Stimulated activated CD4-positive, alpha-beta T cell treated with anti-CD3 and anti-CD28 coated beads, Interleukin-4, amount 100 ng/mL, for 24 hours (primary cell): Measurements from ENCODE around the gene CACNB3.

ENCODE experiments used
- DNase-seq: peaks from one replicate; pipeline ENCODE4 v3.0.0-alpha.2; 2020

Gene CACNB3

DNA sequence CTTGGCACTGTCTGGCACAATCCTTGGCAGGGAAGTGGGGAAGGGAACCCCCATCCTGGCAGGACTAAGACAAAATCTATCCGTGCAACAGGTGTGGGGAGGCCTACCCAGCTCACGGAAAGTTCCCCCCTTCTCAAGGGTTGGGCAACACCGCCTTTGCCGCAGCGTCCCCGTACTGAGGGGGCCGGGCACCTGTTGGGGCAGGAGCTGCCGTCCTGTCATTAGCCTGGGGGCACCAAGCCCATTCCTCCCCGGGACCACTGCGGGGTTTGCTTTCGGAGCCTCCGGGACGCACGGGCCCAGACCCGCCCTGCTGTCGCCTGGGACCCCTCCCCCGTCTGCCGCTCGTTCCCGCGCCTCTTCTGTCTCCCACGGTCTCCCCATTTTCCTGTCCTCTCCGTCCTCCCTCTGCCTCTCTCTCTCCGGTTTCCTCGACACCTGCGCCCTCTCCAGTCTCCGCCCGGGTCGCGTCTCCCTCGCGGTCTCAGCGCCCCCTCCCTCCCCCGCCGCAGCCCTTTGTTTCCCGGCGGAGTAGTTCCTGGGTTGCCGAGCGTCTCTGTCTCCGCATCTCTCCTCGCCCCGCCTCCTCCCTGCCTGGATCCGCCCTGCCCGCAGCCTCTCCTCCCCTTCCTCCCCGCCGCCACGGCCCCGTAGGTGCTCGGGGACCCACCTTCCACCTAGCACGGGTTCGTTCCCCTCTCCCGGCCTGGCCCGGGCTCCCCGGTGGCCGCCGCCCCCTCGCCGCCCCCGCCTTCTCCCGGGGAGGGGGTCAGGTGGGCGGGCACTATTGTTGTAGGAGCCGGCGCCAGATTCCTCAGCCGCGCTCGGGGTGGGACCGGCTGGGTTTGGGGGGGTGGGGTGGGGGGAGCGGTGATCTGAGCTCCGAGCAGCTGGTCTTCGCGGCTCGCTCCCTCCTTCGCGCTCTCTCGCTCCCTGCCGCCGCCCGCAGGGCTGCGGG lies at the start of gene CACNB3:
Gene CACNB3, plus strand, starts transcription at position 624 of the 958 bp plus-strand sequence. CDS start 434 bp downstream, outside the sequence.
- DNase-seq, result peak; percentile 78

DNA sequence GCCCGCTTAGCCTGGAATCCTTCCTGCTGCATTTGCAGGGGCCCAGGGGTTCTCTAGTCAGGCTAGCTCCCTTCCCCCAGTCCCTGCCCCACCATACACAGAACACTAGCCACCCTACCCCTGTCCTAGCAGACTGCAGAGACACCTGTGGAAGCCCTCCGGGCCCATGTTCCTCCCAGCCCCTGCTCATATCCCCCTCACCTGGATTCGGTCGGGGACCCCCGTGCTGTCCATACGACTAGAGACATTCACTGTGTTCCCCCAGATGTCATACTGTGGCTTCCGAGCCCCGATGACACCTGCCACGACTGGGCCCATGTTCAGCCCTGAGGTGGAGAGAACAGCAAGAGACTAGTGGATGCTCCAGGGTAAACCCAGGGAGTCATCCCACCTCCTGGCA lies 49.6 kb upstream of the CACNB3 start:
- DNase-seq, result no peak

DNA sequence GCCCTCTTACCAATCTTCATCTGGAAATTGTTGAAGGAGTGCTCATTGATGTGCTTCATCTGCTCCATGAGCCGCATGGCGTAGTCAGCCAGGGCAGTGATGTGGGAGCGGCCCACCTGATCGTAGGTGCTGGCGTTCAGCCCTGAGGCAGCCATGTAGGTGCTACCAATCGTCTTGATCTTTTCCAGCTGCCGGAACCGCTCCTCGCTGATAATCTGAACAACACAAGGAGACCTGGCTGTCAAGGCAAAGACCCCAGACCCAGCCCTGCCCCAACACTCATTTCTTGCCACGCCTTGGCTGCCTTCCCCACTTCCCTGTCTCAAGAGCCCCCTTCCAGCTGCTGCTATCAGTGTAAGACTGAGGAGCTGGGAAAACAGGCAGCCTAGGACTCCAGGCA lies 47.5 kb upstream of the CACNB3 start:
- no peak for DNase-seq

DNA sequence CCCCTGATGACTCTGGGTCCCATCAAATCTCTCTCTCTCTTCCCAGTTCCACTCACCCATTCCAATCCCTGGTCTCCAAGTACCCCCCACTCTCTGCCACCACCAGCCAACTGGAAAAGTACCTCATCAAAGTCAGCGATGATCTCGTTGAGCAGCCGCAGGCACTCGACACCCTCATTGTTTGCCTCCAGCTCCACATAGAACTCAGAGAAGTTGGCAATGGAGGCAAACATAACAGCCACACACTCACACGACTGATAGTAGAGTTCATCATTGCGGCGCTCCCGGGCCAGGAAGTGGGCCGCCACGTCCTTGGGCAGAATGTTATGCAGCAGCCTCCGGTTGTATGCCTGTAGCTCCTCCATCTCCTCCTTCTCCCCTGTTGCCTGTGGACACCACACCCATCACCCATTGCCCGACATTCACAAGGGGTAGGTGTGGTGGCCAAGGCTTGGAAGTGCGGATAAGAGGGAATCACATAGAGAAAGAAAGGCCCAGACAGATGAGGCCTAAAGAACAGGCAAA lies 46.6 kb upstream of the CACNB3 start:
- no peak for DNase-seq

DNA sequence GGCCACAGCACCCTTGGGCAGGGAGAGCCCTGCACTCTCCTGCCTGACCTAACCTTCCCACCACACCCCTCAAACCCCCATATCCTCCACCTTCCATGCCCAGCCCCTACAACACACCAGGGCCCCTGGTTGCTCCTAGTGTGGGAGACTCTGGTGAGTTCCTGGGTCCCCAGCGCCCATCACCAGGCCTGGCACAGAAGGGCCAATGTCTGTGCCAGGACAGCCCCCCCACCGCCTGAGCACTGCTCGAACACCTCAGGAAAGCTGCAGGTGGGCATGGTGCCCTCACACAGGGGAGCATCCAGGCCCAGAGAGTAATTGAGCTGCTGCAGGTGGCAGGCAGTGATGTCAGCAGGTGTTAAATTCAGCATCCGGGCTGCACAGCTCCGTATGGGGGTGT lies 44.6 kb upstream of the CACNB3 start:
- DNase-seq, result no peak

DNA sequence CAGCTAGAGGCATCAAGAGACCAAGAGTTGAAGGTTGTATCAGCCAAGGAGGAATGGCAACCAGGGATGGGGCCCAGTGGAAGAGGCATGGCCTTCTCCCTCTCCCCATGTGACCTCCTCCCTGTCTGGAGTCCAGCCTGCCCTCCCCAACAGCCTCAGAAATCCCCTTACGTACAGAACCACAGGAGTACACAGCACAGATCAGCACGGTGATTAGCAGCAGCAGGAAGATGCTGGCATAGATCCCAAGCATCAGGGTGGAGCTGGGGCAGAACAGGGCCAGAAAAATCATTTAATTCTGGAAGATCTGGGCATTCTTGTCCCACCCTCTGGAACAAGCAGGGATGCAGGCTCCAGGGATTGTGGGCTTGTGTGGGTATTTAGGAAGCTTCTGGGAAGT lies 43.8 kb upstream of the CACNB3 start:
- DNase-seq, result no peak

DNA sequence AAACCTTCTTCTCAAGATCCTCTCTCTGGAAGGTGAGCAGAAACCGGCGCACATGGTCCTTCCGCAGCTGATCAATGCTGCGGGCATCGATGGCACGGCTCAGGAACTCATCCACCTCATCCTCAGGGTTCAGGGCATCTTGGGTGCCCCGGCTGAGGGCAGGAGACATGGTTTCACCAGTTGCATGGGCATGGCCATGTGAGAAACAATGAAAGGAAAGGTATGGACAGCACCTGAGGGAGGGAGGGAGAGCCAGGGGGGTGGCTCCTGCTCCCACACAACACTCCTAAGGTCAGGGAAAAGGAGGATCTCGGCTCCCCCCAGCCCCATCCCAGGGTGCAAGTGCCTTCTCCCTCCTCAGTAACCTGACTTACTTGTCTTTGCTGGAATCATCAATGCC lies 43.0 kb upstream of the CACNB3 start:
- DNase-seq, result no peak

DNA sequence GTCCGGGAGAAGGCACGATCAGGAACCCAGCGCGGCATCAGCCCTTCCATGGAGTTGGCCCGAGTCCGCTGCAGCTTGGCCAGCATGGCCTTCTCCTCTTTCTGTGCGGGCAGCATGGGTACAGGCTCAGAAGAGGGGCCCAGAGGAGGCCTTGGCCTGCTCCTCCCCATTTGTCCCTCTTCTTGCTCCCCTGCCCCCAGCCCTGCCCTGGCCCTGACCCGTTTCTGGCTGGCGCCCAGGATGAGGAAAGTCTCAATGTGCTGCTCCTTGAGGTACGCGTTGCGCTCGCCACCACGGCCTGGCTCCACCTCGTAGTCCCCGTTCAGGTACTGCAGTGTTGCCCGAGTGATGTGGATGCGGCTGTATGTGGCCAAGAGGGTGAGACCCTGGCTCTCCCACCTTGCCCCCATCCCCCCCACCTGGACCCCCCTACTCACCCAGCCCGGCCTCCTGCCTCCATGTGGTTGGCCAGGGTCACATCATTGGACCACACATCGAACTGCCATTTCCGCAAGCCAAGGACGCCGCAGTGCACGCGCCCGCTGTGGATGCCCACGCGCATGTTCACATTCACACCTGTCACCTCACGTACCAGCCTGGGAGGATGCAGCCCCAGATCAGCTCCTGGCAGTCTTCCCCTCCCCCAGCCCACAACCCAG lies 42.2 kb upstream of the CACNB3 start:
- DNase-seq, result no peak

DNA sequence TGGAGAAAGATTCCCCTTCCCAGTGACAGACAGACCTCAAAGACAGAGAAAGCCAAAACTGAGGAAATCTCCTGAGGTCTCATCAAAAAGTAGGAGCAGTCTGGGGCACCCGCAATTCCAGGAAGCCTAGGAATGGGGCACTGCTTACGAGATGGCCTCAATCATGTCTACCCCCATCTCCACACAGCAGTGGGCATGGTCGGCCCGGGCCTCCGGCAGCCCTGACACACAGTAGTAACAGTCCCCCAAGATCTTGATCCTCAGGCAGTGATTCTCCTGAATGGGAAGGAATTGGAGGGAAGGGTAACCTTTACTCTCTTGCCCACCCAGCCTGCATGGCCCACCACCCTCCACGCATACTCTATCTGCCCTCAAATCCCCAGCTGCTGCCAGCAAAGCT lies 41.3 kb upstream of the CACNB3 start:
- DNase-seq, result no peak

DNA sequence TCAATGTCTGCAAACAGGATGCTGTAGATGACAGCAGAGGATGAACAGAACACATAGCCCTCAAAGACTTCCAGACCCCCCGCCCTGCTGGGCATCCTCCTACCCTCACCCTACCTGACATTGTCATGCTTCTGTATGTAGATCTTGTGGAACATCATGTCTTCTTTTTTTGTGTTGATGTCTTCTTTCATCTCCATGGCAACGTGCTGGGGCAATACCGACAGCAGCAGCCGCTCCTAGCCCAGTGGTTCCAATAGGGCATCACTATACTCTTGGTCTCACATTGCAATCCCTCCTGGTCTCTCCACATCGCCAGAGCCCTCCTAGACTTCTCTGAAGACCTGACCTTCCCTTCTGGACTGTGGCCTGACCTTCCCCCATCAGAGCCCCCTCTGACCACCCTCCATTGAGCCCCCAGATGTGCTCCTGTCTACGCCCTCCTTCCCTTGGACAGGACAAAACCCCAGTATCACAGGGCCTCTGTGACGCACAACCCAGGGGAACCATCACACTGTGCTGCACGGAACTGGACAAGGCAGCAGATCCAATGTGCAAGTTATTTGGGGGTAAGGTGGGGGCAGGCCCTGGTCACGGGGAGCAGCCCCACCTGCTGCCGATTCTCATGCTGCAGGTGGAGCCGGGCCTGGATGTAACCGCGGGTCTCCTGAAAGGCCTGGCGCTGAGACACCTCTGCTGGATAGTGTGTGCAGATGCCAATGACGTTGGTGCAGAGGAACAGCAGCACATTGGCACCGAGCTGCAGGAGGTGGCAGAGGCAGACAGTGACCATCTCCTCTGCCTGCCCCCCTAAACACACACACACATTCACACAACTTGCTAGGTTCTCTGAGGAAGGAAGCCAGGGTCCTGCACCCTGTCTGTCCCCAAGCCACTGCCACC lies 40.5 kb upstream of the CACNB3 start:
- no peak for DNase-seq

DNA sequence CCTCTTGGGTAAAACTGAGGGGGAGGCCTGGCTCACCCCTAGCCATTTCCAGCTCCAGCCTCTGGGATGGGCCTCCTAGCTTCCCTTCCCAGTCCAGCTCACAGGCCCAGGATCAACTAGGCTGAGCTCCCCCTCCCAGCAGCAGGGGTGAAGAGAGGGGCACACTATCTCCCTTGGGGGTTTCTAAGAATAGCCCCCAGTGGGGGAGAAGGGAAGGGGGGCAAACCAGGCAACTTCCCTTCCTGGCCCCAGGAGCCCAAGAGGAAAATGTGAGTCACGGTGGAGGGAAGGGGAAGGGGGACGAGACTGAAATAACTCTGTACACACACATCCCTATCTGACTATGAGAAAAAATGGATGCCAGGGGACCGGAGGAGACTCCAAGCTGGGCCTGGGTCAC lies 38.4 kb upstream of the CACNB3 start:
- no peak for DNase-seq

DNA sequence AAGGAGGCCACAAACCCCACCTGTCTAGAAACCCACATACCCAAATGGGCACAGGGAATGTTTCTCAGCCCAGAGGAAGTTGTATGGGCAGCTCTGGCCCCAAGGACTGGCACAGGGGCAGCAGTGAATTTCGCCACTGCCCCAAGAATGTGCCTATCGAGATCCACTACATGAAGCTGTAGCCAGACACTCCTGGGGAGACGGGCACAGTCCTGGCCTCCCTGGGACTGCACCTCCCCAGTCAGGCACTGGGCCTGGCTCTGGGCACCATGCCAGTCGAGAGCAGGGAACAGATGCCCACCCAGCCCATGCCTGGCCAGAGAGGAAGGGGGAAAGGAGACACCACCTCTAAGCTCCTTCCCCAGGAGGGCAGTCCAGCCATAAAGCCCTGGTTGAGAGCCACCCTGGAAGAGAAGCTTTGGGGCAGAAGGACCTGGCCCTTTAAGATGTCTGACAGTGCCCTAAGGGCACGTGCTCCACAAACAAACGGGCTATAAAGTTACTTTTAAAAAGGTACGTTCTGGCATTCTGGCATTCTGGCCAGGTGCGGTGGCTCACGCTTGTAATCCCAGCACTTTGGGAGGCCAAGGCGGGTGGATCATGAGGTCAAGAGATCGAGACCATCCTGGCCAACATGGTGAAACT lies 37.8 kb upstream of the CACNB3 start:
- no peak for DNase-seq

DNA sequence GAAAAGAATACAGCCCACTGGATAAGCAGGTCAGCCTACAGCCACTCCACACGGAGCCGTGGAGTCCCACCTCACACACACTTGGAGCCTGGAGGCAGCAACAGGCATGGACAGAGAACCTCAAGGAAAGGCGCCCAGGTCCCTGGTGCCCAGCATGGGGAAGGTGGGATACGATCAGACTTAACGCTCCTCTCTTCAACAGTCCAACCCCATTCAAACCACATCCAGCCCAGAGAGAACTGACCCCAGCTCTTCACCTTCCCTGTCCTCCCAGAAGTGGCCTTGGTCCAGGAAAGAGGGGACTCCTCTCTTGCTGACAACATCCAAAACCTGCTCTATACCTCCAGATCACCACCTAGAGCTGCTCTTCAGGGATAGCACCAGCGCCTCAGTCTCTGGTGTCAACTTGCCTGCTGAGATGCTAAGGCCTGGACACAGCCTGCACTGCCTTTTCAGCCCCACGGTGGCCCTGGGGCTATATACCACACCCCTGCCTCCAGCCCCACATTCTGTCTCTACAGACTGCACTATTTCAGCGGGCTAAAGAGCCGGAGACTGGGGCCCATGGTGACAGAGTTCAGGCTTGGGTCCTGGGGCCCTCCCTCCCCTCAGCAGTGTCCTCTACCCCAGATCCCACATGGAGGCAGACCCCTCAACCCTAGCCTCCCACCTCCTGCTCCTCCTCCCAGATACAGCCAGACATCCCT lies 36.4 kb upstream of the CACNB3 start:
- no peak for DNase-seq

DNA sequence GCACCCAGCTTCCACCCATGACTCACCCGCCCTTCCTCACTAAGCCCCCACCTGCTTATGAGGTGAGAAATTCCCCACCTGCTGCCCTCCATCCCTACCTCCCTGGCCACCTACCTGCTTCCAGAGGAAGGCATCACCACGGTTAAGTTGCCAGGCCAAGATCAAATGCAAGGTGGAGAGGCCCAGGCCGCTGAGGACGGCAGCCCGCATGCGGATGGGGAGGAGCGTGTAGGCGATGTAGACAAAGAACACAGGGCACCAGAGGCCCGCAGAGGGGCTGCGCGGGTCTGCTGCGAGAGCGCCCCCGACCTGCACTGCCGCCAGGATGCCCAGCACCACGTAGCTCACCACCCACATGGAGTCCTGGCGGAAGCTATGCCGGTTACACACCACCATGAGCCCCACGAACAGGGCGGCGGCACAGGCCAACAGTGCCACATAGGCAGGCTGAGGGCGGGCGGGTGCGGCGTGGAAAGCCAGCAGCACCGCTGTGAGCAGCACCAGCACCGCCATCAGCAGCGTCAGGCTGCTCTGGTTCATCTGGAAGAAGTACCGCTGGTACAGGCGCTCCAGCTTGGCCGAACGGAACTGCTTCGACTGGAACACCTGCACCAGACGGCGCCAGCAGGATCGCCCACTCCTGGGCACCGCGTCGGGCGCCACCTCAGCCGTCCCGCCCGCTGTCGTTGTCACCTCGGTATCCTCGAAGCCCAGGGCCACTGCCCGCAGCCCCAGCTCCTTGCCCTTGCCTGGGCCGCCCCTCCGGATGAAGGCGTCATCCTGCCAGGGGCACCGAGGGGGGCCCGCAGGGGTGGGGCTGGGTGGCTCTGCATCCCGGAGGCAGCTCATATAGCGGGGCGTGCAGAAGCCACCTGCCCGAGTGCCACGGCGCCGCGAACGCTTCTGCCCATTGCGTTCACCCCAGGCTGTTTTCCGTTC lies 35.6 kb upstream of the CACNB3 start:
- DNase-seq, result no peak

DNA sequence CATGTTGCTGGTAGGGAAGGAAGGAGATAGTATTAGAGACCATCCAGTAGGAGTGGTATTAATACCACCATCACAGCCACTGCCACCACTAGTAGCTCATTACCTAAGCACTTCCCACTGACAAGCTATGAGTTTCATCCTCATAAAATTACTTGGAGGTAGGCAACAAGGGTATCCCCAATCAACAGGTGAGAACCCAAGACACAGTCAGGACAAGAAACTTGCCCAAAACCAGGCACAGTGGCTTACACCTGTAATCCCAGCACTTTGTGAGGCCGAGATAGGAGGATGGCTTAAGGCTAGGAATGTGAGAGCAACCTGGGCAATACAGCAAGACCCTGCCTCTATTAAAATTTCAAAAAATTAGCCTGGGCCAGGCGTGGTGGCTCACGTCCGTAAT lies 34.9 kb upstream of the CACNB3 start:
- DNase-seq, result no peak

DNA sequence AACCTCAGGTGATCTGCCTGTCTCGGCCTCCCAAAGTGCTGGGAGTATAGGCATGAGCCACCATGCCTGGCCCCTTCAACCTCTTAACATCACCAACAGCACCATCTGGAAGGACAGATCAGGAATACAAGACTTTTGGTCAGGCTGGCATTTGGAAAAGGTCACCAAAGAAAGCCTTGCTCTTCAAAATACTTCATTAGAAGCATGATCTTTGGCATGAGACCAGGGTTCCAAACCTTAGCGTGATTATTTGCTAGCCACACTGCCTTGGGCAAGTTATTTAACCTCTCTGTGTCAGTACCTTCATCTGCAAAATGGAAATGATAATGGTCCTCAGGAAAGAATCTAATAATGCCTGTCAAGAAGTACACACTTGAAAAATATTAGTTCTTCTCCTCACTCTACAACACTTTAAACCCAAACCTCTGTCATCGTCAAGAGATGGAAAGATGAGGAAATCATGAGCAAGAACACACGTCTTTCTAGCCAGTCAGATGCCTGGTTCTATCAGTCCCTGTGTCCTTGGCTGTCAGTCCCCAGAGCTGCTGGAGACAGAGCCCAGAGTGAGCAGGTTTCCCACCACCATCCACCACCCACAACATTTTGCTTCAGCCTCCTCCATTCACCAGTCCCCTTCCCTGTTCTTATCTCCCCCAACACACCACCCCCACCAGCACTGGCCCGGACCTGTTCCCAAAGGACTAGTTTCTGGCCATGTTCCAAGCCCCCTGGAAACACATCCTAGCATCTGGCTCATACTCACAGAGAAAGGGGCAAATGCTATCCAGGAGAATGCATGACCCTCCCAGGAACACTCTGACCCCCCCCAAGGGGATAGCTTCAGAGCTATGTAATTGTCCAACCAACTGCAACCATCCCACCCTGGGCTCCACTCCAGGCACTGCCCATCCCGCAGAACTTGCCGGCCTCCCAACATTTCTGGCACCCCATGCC lies 31.4 kb upstream of the CACNB3 start:
- DNase-seq, result no peak

DNA sequence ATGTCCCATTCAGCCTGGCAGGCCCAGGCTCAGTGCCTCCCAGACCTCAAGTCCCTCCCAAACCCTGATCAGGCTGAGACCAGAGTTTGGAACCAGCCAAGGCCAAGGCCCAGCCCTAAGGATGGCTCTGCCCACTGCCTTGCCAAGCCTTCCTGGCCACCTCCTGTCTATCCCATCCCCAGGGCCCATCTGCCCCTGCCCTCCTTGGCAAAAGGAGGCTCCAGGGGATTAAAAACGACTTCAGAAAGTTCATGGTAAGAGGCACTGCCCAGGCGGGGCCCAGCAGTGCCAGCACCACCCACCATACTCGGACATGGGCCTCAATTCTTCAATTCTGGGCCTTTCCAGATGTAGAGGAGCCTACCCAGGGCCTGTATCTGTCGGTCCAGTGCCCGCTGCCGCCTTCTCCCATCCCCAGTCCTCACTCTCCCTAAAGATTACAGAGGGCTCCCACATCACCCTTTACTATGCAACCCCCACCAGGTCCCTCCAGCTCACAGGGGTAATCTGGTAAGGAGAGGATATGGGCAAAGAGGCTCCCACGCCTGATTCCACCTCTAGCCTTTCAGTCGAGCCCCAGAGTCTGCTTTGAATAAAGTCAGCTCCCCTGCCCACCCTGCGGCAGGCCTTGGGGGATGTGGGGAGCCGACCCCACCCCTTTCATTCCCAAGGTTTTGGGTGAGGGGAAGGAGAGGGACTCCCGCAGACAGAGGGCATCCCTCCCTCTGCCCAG lies 30.3 kb upstream of the CACNB3 start:
- DNase-seq, result no peak

DNA sequence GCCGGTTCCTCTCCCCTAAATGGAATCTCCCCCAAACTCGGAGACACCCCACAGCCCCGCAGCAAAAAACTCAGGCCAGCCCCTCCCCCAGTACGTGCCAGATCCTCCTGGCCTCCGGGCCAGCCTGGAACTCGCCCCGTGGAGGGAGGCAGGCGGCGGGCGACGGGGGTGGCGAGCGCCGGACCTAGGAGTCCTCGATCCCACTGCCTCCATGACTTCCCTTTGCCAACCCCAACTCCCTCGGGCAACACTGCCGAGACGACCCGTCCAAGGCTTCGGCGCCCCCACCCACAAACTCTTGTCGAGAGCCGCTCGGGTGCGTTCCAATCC lies 29.8 kb upstream of the CACNB3 start:
- DNase-seq, result no peak
